Mesenchymal stem cell (in vitro differentiated cells and primary cell): Measurements from ENCODE around the gene GRIN3B.
A peak's percentile ranks its signal among the peaks of the same experiment; 100 is the strongest.

Experiments used
- DNase-seq: peaks from one replicate; pipeline ENCODE4 v3.0.0-alpha.2; 2013
- H2AFZ ChIP-seq: one replicate; pipeline ENCODE4 v1.6.1; 2013; ENCODE audit warnings: low read depth, mild to moderate bottlenecking, control low read depth, inconsistent platforms, low read length, moderate library complexity
- H2AK5ac ChIP-seq: 2 replicates; pipeline ENCODE4 v1.6.1; 2013; ENCODE audit warnings: low read length, moderate library complexity, mild to moderate bottlenecking, inconsistent platforms; ENCODE audit not compliant: severe bottlenecking
- H2BK120ac ChIP-seq: one replicate; pipeline ENCODE4 v1.6.1; 2013; ENCODE audit warnings: low read depth, mild to moderate bottlenecking, inconsistent platforms, low read length, moderate library complexity
- H2BK12ac ChIP-seq, 2 experiments: one replicate each; pipeline ENCODE4 v1.6.1; 2013; ENCODE audit warnings: inconsistent platforms in 2 of 2, low read length in 2 of 2, mild to moderate bottlenecking in 2 of 2, moderate library complexity in 2 of 2, control low read depth in 1 of 2
- H2BK15ac ChIP-seq: one replicate; pipeline ENCODE4 v1.6.1; 2013; ENCODE audit warnings: mild to moderate bottlenecking, low read depth, inconsistent platforms; ENCODE audit not compliant: poor library complexity, severe bottlenecking
- H2BK5ac ChIP-seq: 2 replicates; pipeline ENCODE4 v1.6.1; 2013; ENCODE audit warnings: low read depth, mild to moderate bottlenecking, low read length, control low read depth, inconsistent platforms; ENCODE audit not compliant: poor library complexity, severe bottlenecking
- H3K14ac ChIP-seq, 2 experiments: one replicate each; pipeline ENCODE4 v1.6.1; 2013; ENCODE audit warnings: inconsistent platforms in 2 of 2, low read length in 2 of 2, control low read depth in 1 of 2, mild to moderate bottlenecking in 1 of 2, moderate library complexity in 1 of 2
- H3K18ac ChIP-seq, 2 experiments: one replicate each; pipeline ENCODE4 v1.6.1; 2013; ENCODE audit warnings: inconsistent platforms in 2 of 2, low read length in 2 of 2, control low read depth in 1 of 2, low read depth in 1 of 2, mild to moderate bottlenecking in 1 of 2
- H3K23ac ChIP-seq, 2 experiments: one replicate each; pipeline ENCODE4 v1.6.1; 2013; ENCODE audit warnings: inconsistent platforms in 2 of 2, low read length in 2 of 2, mild to moderate bottlenecking in 2 of 2, moderate library complexity in 2 of 2, control low read depth in 1 of 2
- H3K27ac ChIP-seq: 2 replicates; pipeline ENCODE4 v1.5.1; 2013; ENCODE audit warnings: mild to moderate bottlenecking, moderate library complexity, low read length, control low read depth, inconsistent platforms; ENCODE audit not compliant: poor library complexity, severe bottlenecking
- H3K27me3 ChIP-seq, 2 experiments: 2 replicates each; pipeline versions ENCODE4 v1.6.1 to v1.7.0; 2013; ENCODE audit warnings: low read length in 2 of 2, mild to moderate bottlenecking in 2 of 2, moderate library complexity in 2 of 2, control low read depth in 1 of 2, inconsistent platforms in 1 of 2; ENCODE audit not compliant: control insufficient read depth in 1 of 2, insufficient read depth in 1 of 2
- H3K36me3 ChIP-seq, 2 experiments: 2 replicates each; pipeline versions ENCODE4 v1.6.1 to v1.7.0; 2013; ENCODE audit warnings: low read length in 2 of 2, control low read depth in 1 of 2, inconsistent platforms in 1 of 2, low read depth in 1 of 2, mild to moderate bottlenecking in 1 of 2; ENCODE audit not compliant: insufficient read depth in 2 of 2, control insufficient read depth in 1 of 2
- H3K4ac ChIP-seq, 2 experiments: one replicate each; pipeline ENCODE4 v1.6.1; 2013; ENCODE audit warnings: inconsistent platforms in 2 of 2, low read length in 2 of 2, mild to moderate bottlenecking in 2 of 2, moderate library complexity in 2 of 2, control low read depth in 1 of 2, low read depth in 1 of 2
- H3K4me1 ChIP-seq: 2 replicates; pipeline ENCODE4 v1.6.1; 2013; ENCODE audit warnings: low read depth, low read length, control low read depth; ENCODE audit not compliant: control insufficient read depth, insufficient read depth
- H3K4me2 ChIP-seq: 2 replicates; pipeline ENCODE4 v1.6.1; 2013; ENCODE audit warnings: low read length, mild to moderate bottlenecking, inconsistent platforms; ENCODE audit not compliant: poor library complexity, severe bottlenecking
- H3K4me3 ChIP-seq, 2 experiments: 2 replicates each; pipeline versions ENCODE4 v1.5.1 to v1.7.0; 2013; ENCODE audit warnings: low read length in 2 of 2, mild to moderate bottlenecking in 2 of 2, control low read depth in 1 of 2, low read depth in 1 of 2; ENCODE audit not compliant: insufficient read depth in 1 of 2
- H3K79me1 ChIP-seq: replicated peaks from 2 replicates; pipeline ENCODE4 v1.6.1; 2013; ENCODE audit warnings: mild to moderate bottlenecking, control low read depth, low read length, inconsistent platforms; ENCODE audit not compliant: poor library complexity, severe bottlenecking
- H3K9ac ChIP-seq: 2 replicates; pipeline ENCODE4 v1.7.0; 2013; ENCODE audit warnings: mild to moderate bottlenecking, low read length, moderate library complexity
- H3K9me3 ChIP-seq: 2 replicates; pipeline ENCODE4 v1.7.0; 2013; ENCODE audit warnings: mild to moderate bottlenecking, low read length; ENCODE audit not compliant: control insufficient read depth
- H4K8ac ChIP-seq: one replicate; pipeline ENCODE4 v1.6.1; 2013; ENCODE audit warnings: inconsistent platforms, mild to moderate bottlenecking, low read length, moderate library complexity
- H4K91ac ChIP-seq: one replicate; pipeline ENCODE4 v1.6.1; 2013; ENCODE audit warnings: mild to moderate bottlenecking, low read length, inconsistent platforms
- WGBS: methylation state at CpG from one replicate; pipeline ENCODE4 v1.1.7; 2013; ENCODE audit warnings: mixed read lengths; 5-methylcytosine and 5-hydroxymethylcytosine counted together

The GRIN3B gene

DNA sequence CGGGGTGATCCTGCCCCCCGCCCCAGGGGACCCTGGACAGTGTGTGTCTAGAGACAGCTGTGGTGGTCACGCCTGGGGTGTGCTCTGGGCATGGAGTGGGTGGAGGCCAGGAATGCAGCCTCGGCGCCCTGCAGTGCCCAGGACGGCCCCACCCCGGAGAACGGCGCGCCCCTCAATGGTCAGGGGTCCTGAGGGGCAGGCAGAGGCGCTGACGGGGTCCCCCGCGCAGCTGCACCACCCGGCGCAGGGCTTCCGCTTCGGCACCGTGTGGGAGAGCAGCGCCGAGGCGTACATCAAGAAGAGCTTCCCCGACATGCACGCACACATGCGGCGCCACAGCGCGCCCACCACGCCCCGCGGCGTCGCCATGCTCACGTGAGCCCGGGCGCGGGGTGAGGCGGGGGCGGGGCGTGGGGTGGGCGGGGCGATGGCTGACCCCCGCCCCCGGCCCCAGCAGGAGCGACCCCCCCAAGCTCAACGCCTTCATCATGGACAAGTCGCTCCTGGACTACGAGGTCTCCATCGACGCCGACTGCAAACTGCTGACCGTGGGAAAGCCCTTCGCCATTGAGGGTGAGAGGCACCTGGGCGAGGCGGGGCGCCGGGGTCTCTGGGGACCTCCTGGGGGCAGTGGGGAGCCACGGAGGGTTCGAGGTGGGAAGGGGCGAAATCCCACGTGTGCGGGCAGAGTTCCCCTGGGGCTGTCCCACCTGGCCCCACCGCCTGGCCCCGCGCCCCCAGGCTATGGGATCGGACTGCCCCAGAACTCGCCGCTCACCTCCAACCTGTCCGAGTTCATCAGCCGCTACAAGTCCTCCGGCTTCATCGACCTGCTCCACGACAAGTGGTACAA is 7.4 kb downstream of the GRIN3B start:
- Histone ChIP-seq H3K36me3 (peaks cover 14 to 63% of the 10 kb centered on the region in 2 experiments), H2BK120ac (no peak overlapping the region), H3K18ac (no peak overlapping the region), H2AFZ (no peak overlapping the region), H3K27ac (no peak overlapping the region), H3K79me1 (peaks cover 16% of the 10 kb centered on the region), H3K23ac (no peak overlapping the region), H3K4me1 (peaks cover 8% of the 10 kb centered on the region), H3K4ac (no peak overlapping the region), H4K8ac (no peak overlapping the region), H3K14ac (no peak overlapping the region), H3K4me3 (no peak overlapping the region), H2BK12ac (no peak overlapping the region), H3K27me3 (peaks cover under 1 to 21% of the 10 kb centered on the region in 2 experiments), H4K91ac (no peak overlapping the region), H3K9me3 (no peaks in the 10 kb centered on the region), H3K9ac (no peak overlapping the region), H2BK15ac (no peak overlapping the region), H3K4me2 (no peak overlapping the region), H2BK5ac (no peak overlapping the region), H2AK5ac (no peak overlapping the region)
- DNase-seq: no peak
- WGBS: 96% methylated on average over 69 of the region's 73 CpGs

DNA sequence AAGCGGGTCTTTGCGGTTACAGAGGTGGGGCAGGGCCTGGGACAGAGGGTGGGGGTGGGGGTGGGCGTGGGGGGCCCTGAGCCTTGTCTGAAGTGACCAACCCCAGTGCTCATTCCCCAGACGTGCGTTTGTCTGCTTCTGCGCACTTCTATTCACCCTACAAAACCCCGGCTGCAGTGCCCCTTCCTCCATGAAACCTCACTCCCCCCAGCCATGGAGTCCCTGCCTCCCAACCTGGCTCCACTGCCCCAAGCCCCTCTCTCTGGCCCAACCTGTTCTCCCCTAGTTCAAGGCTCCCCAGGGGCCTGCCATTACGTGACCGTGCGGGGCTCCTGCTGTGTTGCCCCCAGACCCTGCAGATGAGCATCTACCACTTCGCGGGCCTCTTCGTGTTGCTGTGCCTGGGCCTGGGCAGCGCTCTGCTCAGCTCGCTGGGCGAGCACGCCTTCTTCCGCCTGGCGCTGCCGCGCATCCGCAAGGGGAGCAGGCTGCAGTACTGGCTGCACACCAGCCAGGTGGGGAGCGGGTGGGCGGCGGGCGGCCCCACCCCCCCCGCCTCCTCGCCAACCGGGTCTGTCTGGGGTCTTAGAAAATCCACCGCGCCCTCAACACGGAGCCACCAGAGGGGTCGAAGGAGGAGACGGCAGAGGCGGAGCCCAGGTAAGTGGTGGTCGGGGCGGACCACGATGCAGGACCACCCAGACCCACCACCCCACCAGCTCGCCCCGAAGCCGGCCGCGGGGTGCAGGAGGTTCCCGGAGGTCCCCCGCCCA is 8.2 kb downstream of the GRIN3B start:
- 97% methylated on average over 45 of the region's 45 CpGs for WGBS

DNA sequence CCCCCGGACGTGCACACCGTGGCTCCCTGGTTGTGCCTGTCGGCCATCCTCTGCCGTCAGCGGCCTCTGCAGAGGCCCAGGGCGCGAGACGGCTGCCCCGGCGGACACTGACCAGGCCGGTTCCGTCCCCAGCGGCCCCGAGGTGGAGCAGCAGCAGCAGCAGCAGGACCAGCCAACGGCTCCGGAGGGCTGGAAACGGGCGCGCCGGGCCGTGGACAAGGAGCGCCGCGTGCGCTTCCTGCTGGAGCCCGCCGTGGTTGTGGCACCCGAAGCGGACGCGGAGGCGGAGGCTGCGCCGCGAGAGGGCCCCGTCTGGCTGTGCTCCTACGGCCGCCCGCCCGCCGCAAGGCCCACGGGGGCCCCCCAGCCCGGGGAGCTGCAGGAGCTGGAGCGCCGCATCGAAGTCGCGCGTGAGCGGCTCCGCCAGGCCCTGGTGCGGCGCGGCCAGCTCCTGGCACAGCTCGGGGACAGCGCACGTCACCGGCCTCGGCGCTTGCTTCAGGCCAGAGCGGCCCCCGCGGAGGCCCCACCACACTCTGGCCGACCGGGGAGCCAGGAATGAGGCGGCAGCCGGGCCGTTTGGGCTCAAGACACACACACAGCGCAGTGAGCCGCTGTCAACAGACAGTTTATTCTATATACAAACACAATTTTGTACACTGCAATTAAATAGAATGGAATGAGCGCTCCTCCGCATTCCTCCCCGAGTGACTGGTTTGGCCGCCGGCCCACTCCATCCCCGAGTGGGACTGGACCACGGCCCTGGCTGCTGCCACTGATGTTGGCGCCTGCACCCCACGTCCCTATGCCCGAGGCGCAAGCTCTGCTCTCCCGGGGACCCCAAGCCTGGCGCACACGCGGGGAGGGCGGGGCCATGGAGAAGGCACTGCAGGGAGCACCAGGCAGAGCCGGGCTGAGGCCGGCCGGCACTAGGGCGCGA is 9.1 kb downstream of the GRIN3B start:
- no peak overlapping the region for H2AFZ ChIP-seq
- H2BK15ac ChIP-seq: no peak overlapping the region
- H3K27ac ChIP-seq: no peak overlapping the region
- peaks cover 8% of the 10 kb centered on the region for H3K4me1 ChIP-seq
- peaks cover 23% of the 10 kb centered on the region for H3K79me1 ChIP-seq
- peaks cover 0 to 6% of the 10 kb centered on the region in 2 experiments for H3K27me3 ChIP-seq
- H4K91ac ChIP-seq: peak overlapping the region; percentile 20
- no peak overlapping the region for H3K18ac ChIP-seq
- H3K4ac ChIP-seq: no peak overlapping the region
- H2BK5ac ChIP-seq: no peak overlapping the region
- WGBS: 95% methylated on average over 91 of the region's 92 CpGs
- no peak overlapping the region for H3K9ac ChIP-seq
- H2BK120ac ChIP-seq: no peak overlapping the region
- H2AK5ac ChIP-seq: no peak overlapping the region
- no peak overlapping the region for H3K23ac ChIP-seq
- peaks cover 28 to 80% of the 10 kb centered on the region in 2 experiments for H3K36me3 ChIP-seq
- H3K4me2 ChIP-seq: no peak overlapping the region
- no peaks in the 10 kb centered on the region for H3K9me3 ChIP-seq
- peak overlapping the region in 1 of 2 experiments; percentile 3 for H3K4me3 ChIP-seq
- no peak overlapping the region for H2BK12ac ChIP-seq
- H3K14ac ChIP-seq: no peak overlapping the region
- no peak overlapping the region for H4K8ac ChIP-seq
- DNase-seq: no peak

More for the DNA sequence above, 8.2 kb downstream of the GRIN3B start:
- H3K14ac ChIP-seq: no peak overlapping the region
- H3K9me3 ChIP-seq: no peaks in the 10 kb centered on the region
- H3K27me3 ChIP-seq: peaks cover 0 to 14% of the 10 kb centered on the region in 2 experiments
- no peak overlapping the region for H3K23ac ChIP-seq
- H3K4me1 ChIP-seq: peaks cover 8% of the 10 kb centered on the region
- H3K79me1 ChIP-seq: peaks cover 19% of the 10 kb centered on the region
- H3K36me3 ChIP-seq: peaks cover 21 to 72% of the 10 kb centered on the region in 2 experiments
- no peak overlapping the region for H3K18ac ChIP-seq
- no peak overlapping the region for H2BK12ac ChIP-seq
- no peak overlapping the region for H2AFZ ChIP-seq
- H4K8ac ChIP-seq: no peak overlapping the region
- no peak overlapping the region for H4K91ac ChIP-seq
- no peak for DNase-seq
- no peak overlapping the region for H2BK120ac ChIP-seq
- no peak overlapping the region for H2BK15ac ChIP-seq
- no peak overlapping the region for H3K4ac ChIP-seq
- H3K4me3 ChIP-seq: no peak overlapping the region
- no peak overlapping the region for H3K9ac ChIP-seq
- no peak overlapping the region for H2BK5ac ChIP-seq
- no peak overlapping the region for H2AK5ac ChIP-seq
- H3K4me2 ChIP-seq: no peak overlapping the region
- H3K27ac ChIP-seq: no peak overlapping the region
